ENCODE measurements around the gene SLCO2B1. TPM values are rescaled to one million over a fixed set of nuclear protein-coding genes. Genes with fewer than 3 reads are reported as not detected.

SLCO2B1 gene
- total RNA-seq, 4 donors from 2014 or later = 72.9 to 165 (median 111) TPM

DNA sequence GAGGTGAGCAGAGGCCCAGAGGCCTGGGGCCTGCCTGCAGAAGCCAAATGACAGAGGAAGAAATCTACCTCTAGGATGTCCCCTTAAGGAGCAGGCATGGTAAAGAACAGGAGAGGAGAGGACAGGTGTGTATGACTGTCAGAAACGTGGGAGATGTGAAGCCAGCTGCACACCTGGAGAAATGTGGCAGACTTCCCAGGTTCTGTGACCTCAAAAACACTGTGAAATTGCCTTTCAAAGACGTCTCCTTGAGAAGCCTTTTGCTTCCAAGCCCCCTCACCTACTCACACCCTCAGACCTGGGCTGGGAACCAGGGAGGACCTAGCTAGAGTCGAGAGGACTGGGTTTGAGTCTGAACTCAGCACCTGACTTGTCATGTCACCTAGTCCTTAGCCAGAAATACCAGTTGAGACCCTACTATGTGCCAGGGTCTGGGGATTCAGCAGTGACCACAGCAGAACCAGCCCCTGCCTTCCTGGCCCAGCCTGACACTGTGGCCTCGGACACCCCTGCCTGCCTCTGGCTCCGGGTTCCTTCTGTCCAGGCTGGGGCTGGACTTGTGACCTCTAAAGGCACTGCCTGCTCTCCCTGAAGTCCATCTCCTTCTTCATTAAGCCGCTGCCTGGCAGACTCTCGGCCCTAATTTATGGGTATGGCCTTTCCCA, 95.2 kb downstream of the SLCO2B1 start:
- WGBS, 2 donors (ENCODE audit: low coverage in 1 of 2) = 43% methylated on average over 7 of the region's 7 CpGs; no CpG with 5 or more reads in 1 of the 2 donors

GRCh38 chr11:75246671-75247350, 95.9 kb downstream of the SLCO2B1 start:
- no peak overlapping the region for H3K27ac ChIP-seq
- in situ Hi-C loops (cut with MboI; ENCODE audit: low pct_ligation_motif_present in 1 of 4, low pct_unique_long_range_greater_than_20kb in 1 of 4, low sequenced_read_pairs in 3 of 4) = loop anchor here (5.0 to 25.0 kb wide), 5 partner anchors 102 to 310 kb away; partner anchors contain the start of genes SPCS2 (in 3 of the 4) and XRRA1 (in 3 of the 4)
- 71% methylated on average over 11 of the region's 11 CpGs; no CpG with 5 or more reads in 1 of the 2 donors for WGBS, 2 donors (ENCODE audit: low coverage in 1 of 2)
- no peaks in the 10 kb centered on the region for H3K36me3 ChIP-seq
- no peak overlapping the region for H3K4me3 ChIP-seq
- no peak for DNase-seq
- H3K27me3 ChIP-seq = peaks cover 30% of the 10 kb centered on the region
- H3K4me1 ChIP-seq = peaks cover 0 to 7% (median 3%) of the 10 kb centered on the region in 4 donors
- TF ChIP-seq POLR2AphosphoS5 (IDR thresholded peaks at IDR 0.05) (no peak), POLR2A (IDR thresholded peaks at IDR 0.05) (no peak), EP300 (IDR thresholded peaks at IDR 0.05; ENCODE audit: low read depth) (no peak)
- TF ChIP-seq, protein P1, sequence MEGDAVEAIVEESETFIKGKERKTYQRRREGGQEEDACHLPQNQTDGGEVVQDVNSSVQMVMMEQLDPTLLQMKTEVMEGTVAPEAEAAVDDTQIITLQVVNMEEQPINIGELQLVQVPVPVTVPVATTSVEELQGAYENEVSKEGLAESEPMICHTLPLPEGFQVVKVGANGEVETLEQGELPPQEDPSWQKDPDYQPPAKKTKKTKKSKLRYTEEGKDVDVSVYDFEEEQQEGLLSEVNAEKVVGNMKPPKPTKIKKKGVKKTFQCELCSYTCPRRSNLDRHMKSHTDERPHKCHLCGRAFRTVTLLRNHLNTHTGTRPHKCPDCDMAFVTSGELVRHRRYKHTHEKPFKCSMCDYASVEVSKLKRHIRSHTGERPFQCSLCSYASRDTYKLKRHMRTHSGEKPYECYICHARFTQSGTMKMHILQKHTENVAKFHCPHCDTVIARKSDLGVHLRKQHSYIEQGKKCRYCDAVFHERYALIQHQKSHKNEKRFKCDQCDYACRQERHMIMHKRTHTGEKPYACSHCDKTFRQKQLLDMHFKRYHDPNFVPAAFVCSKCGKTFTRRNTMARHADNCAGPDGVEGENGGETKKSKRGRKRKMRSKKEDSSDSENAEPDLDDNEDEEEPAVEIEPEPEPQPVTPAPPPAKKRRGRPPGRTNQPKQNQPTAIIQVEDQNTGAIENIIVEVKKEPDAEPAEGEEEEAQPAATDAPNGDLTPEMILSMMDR (IDR thresholded peaks at IDR 0.05) = no peak
- intact Hi-C loops (cut with DNase I; ENCODE audit: low total_unique reads) = loop anchor here (5.0 kb wide), 3 partner anchors 105 to 315 kb away; no protein-coding TSS in a partner anchor
- no peaks in the 10 kb centered on the region for H3K9me3 ChIP-seq

More for the DNA sequence above, 95.2 kb downstream of the SLCO2B1 start:
- Histone ChIP-seq H3K4me1 (peaks cover 0 to 8% (median 3%) of the 10 kb centered on the region in 4 donors), H3K9me3 (no peaks in the 10 kb centered on the region), H3K36me3 (no peaks in the 10 kb centered on the region), H3K4me3 (no peak overlapping the region), H3K27me3 (peaks cover 29% of the 10 kb centered on the region), H3K27ac (no peak overlapping the region)
- in situ Hi-C loops (cut with MboI; ENCODE audit: low pct_ligation_motif_present in 1 of 4, low pct_unique_long_range_greater_than_20kb in 1 of 4, low sequenced_read_pairs in 3 of 4) (loop anchor here (5.0 to 25.0 kb wide), 5 partner anchors 101 to 309 kb away; partner anchors contain the start of genes SPCS2 (in 3 of the 4) and XRRA1 (in 3 of the 4)), intact Hi-C loops (cut with DNase I; ENCODE audit: low total_unique reads) (loop anchor here (5.0 kb wide), 3 partner anchors 104 to 314 kb away; no protein-coding TSS in a partner anchor)
- TF ChIP-seq POLR2A (IDR thresholded peaks at IDR 0.05) = no peak
- DNase-seq = no peak

DNA sequence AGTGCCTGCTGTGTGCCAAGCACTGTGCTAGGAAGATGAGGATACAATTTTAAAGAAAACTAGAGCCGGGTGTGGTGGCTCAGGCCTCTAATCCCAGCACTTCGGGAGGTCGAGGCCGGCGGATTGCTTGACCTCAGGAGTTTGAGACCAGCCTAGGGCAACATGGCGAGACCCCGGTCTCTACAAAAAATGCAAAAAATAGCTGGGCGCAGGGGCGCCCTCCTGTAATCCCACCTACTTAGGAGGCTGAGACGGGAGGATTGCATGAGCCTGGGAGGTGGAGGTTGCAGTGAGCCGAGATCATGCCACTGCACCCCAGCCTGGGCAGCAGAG, 98.0 kb downstream of the SLCO2B1 start:
- H3K36me3 ChIP-seq = no peaks in the 10 kb centered on the region
- intact Hi-C loops (cut with DNase I; ENCODE audit: low total_unique reads) = loop anchor here (5.0 kb wide), 3 partner anchors 107 to 317 kb away; no protein-coding TSS in a partner anchor
- peaks cover 15% of the 10 kb centered on the region for H3K27me3 ChIP-seq
- TF ChIP-seq, protein P1 (IDR thresholded peaks at IDR 0.05) = peak in 1 of 5 experiments; percentile 5
- no peak for TF ChIP-seq EP300 (IDR thresholded peaks at IDR 0.05; ENCODE audit: low read depth)
- TF ChIP-seq POLR2A (IDR thresholded peaks at IDR 0.05) = no peak
- no peak for TF ChIP-seq POLR2AphosphoS5 (IDR thresholded peaks at IDR 0.05)
- DNase-seq = no peak
- H3K9me3 ChIP-seq = peaks cover 0 to 6% of the 10 kb centered on the region in 2 donors
- H3K4me1 ChIP-seq = peaks cover 0 to 4% (median 0%) of the 10 kb centered on the region in 4 donors
- in situ Hi-C loops (cut with MboI; ENCODE audit: low pct_ligation_motif_present in 1 of 4, low pct_unique_long_range_greater_than_20kb in 1 of 4, low sequenced_read_pairs in 3 of 4) = loop anchor here (5.0 to 25.0 kb wide), 5 partner anchors 104 to 312 kb away; partner anchors contain the start of genes SPCS2 (in 3 of the 4) and XRRA1 (in 3 of the 4)
- no peak overlapping the region for H3K4me3 ChIP-seq
- WGBS, 2 donors (ENCODE audit: low coverage in 1 of 2) = 30 to 39% methylated on average over 6 to 11 of the region's 11 CpGs
- H3K27ac ChIP-seq = no peak overlapping the region

- no peak for DNase-seq
- Histone ChIP-seq H3K9me3 (peaks cover 0 to 6% of the 10 kb centered on the region in 2 donors), H3K4me1 (peaks cover 0 to 4% (median 0%) of the 10 kb centered on the region in 4 donors), H3K27ac (no peak overlapping the region), H3K4me3 (no peak overlapping the region), H3K36me3 (no peaks in the 10 kb centered on the region), H3K27me3 (peaks cover 9% of the 10 kb centered on the region)
- in situ Hi-C loops (cut with MboI; ENCODE audit: low pct_ligation_motif_present in 1 of 4, low pct_unique_long_range_greater_than_20kb in 1 of 4, low sequenced_read_pairs in 3 of 4) = loop anchor here (5.0 to 25.0 kb wide), 5 partner anchors 105 to 312 kb away; partner anchors contain the start of genes SPCS2 (in 3 of the 4) and XRRA1 (in 3 of the 4)
- intact Hi-C loops (cut with DNase I; ENCODE audit: low total_unique reads) = loop anchor here (5.0 kb wide), 3 partner anchors 107 to 317 kb away; no protein-coding TSS in a partner anchor
- TF ChIP-seq, protein P1 (IDR thresholded peaks at IDR 0.05) = no peak
- TF ChIP-seq POLR2A (IDR thresholded peaks at IDR 0.05) = no peak
- TF ChIP-seq EP300 (IDR thresholded peaks at IDR 0.05; ENCODE audit: low read depth) = no peak
- no peak for TF ChIP-seq POLR2AphosphoS5 (IDR thresholded peaks at IDR 0.05)
- 48 to 51% methylated on average over 2 to 3 of the region's 3 CpGs for WGBS, 2 donors (ENCODE audit: low coverage in 1 of 2)
These were observed 98.8 kb downstream of the SLCO2B1 start for GRCh38 chr11:75249704-75250103.

Data from transverse colon (tissue), 4 donors.